GM21723 (cell line): Measurements from ENCODE around the gene PTPN1.

Experiments
- ATAC-seq: cut with Tn5 transposase; IDR thresholded peaks from one replicate; pipeline ENCODE4 v1.9.1; 2021; ENCODE audit warnings: mild to moderate bottlenecking, moderate library complexity; ENCODE audit not compliant: unreplicated experiment

The PTPN1 gene

DNA sequence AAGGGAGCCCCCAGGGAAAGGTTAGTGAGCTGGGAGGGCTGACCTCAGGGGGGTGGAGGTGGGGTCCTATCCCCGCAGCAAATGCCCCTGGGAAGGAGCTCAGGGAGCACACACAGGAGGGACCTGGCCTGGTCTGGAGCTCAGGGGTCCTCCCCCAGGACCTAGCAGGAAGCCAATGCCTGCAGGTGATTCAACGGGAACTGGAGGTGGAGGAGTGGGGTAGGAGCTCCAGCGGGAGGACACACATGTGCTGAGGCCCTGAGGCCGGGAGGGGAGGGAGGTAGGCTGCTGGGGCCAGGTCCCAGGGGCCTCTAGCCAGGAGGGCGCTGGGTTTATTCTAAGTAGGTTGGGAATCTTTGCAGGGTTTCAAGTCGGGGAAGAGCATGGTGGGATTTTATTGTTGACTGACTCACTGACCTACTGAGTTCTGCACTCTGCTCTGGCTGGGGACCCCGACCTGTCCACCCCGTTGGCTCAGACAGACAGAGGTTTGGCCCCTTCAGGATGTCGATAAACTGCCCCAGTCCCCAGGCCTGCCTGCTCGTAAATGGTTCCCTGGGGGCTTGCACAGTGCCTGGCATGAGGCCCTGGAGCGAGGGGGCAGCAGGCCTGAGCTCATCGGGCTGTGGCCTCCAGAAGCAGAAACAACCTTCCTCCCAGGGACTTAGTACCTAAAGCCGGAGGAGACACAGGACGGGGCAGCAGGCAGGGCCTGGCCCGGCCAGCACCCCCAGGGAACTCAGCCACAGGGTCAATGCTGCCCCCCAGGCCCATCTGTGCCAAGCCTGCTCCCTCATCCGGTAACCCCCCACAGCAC, 118.9 kb downstream of the PTPN1 start:
- no peak for ATAC-seq

DNA sequence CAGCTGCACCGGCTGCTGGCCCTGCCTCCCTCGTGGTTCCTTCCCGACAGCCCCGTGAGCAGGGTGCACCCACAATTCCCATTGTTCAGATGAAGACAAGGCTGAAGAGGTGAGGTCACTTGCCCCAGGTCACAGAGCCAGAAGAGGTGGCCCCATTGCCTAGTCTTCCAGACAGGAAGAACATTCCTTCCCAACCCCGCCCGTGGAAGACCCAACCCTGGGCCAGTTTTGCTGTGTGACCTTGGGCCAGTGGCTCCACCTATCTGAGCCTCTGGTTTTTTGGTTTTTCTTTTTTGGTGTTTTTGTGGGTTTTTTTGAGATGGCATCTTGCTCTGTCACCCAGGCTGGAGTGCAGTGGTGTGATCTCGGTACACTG, 119.5 kb downstream of the PTPN1 start:
- no peak for ATAC-seq

DNA sequence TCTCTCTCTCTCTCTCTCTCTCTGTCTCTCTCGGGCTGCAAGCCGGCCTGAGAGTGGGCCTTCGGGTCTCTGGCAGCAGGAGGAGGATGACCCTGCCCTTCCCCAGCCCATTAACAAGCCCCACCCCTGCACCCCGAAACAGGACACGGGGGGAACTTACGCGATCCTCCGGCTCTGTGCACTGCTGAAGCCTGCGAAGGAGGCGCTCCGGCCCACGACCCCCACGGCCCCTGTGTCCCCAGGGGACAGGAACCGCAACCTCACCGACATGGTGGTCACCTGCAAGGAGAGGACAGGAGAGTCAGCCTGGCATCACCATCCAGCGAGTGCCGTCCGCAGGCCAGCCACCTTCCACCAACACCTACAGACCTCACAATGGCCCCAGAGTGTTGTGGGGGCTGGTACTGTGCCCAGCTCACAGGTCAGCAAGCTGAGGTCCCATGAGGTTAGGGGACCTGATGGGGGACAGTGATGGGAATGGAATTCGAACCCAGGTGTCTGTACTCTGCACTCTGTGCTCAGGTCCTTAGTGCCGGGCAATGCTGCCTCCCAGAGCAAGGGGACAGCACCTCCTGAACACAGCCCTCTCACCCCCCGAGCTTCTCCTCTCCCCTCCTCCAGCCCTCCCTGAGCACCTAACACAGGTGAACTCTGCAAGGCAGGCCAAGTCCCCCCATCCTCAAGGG, 120.5 kb downstream of the PTPN1 start:
- no peak for ATAC-seq

DNA sequence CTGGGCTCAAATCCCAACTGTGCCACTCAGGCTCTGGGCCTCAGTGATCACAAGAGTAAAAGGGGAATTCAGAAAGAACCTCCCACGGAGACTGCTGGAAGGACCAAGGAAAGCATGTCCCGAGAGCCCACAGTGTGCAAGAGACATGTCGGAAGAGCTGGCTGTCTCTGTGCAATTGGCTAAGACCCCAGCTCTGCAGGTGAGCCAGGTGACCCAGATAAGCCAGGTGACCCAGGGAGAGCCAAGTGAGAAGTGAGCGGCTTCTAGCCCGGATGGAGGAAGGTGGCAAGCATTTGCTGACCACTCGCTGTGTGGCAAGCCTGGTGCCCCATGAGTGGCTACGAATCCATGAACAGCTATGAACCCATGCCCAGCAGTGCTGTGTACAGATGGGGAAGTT, 122.1 kb downstream of the PTPN1 start:
- no peak for ATAC-seq

DNA sequence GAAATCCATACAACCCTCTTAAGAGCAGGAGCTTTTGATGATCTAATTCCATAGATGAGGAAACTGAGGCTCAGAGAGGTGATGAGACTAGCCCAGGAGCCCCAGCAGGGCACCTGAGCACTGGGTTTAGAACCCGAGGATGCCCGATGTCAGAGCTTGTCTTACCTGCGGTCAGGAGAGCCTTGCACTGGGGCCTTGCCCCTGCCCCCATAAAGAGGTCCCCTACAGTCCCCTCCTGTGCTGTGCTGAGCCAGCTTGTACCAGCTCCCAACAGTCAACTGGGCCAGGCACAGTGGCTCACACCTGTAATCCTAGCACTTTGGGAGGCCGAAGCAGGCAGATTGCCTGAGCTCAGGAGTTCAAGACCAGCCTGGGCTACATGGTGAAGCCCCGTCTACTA, 122.5 kb downstream of the PTPN1 start:
- ATAC-seq, result no peak

DNA sequence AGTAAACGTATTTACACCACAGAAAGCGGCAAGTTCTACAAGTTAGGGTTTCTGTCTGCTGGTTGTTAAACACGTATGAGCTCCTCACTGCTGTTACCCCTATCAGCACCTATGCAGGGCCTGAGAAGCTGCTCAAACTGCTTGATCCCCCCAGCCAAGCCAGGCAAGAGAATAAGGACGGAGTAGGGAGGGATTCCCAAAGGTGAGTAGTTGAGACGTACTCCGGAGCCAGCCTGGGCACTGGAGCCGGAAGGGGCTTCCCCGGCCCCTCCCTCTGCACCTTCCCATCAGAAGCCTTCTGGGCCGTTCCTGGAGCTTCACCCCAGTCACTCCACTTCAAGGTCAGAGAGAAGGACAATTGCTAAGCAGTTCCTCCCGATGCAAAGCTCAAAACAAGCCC, 123.2 kb downstream of the PTPN1 start:
- ATAC-seq, result no peak

DNA sequence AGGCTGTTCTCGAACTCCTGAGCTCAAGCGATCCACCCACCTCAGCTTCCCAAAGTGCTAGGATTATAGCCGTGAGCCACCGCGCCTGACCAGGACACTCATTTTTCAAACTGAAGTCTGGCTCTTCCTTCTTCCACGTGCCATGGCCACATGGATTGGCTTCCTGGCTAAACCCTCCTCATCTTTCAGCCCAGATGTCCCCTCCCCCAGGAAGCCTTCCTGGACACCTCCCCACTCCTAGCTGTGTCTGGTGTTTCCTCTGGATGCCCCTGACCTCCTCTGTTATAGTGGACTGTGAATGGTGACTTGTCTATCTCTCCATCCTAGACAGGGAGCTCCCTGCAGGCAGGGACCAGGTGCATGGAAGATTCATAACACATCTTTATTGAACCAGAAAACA, 124.0 kb downstream of the PTPN1 start:
- ATAC-seq, result no peak
